B cell (primary cell): ENCODE results near the gene MFGE8. TPM values are rescaled to one million over a fixed set of nuclear protein-coding genes. Genes with fewer than 3 reads are reported as not detected.

ENCODE experiments used
- ATAC-seq: fragments of 200-7000 bp; cut with Tn5 transposase; one replicate; pipeline ENCODE4 v1.10.0; 2021; ENCODE audit warnings: low read depth, mild to moderate bottlenecking, moderate number of reproducible peaks, moderate library complexity
- CTCF ChIA-PET: fragments of 350-600 bp; sonication (Branson Sonifier 250); formaldehyde crosslinking; loops from one replicate; lab custom pipeline; 2021; ENCODE audit warnings: antibody characterized with exemption, inconsistent platforms; lab: Charles Lee
- POLR2A ChIA-PET: fragments of 350-600 bp; sonication (Branson Sonifier 250); formaldehyde crosslinking; loops from one replicate; lab custom pipeline; 2021; ENCODE audit warnings: antibody characterized with exemption; lab: Charles Lee
- DNase-seq: peaks from one replicate; pipeline ENCODE4 v3.0.0; 2013
- H2AFZ ChIP-seq: 2 replicates; pipeline ENCODE4 v1.6.1; 2012; ENCODE audit warnings: mild to moderate bottlenecking, low read depth, low read length; ENCODE audit not compliant: insufficient read depth, poor library complexity, severe bottlenecking
- H3K27ac ChIP-seq, 2 donors: 1 replicate in 1 of 2; 2 replicates in 1 of 2; pipeline ENCODE4 v1.5.1; 2012 to 2013; ENCODE audit warnings: low read length in 2 of 2, mild to moderate bottlenecking in 2 of 2, moderate library complexity in 1 of 2
- H3K27me3 ChIP-seq, 4 experiments: fragments of 200-600 bp in 1 of 4; sonication (generic) in 1 of 4; replicated peaks in 1 of 4; 1 replicate in 2 of 4; 2 replicates in 2 of 4; pipeline versions ENCODE4 v1.6.1 to v1.7.0; 2013 to 2016; ENCODE audit warnings: low read length in 3 of 4, mild to moderate bottlenecking in 2 of 4, mixed read lengths in 1 of 4, moderate library complexity in 1 of 4; ENCODE audit not compliant: insufficient read depth in 4 of 4, control insufficient read depth in 3 of 4; ENCODE audit errors: control extremely low read depth in 1 of 4
- H3K36me3 ChIP-seq, 2 experiments: replicated peaks in 1 of 2; 1 replicate in 1 of 2; 2 replicates in 1 of 2; pipeline versions ENCODE4 v1.6.1 to v1.7.1; 2013; ENCODE audit warnings: low read length in 1 of 2; ENCODE audit not compliant: insufficient read depth in 2 of 2, control insufficient read depth in 1 of 2; ENCODE audit errors: control extremely low read depth in 1 of 2, extremely low read depth in 1 of 2
- H3K4me1 ChIP-seq, 2 donors: fragments of 200-600 bp in 1 of 2; sonication (generic) in 1 of 2; 1 replicate in 1 of 2; 2 replicates in 1 of 2; pipeline versions ENCODE4 v1.5.1 to v1.6.1; 2013 to 2017; ENCODE audit warnings: low read length in 2 of 2; ENCODE audit not compliant: control insufficient read depth in 2 of 2, insufficient read depth in 2 of 2
- H3K4me2 ChIP-seq: replicated peaks from 2 replicates; pipeline ENCODE3; 2012; ENCODE audit warnings: mild to moderate bottlenecking, low read depth, low read length; ENCODE audit not compliant: poor library complexity, severe bottlenecking
- H3K4me3 ChIP-seq, 5 experiments: fragments of 200-600 bp in 1 of 5; sonication (generic) in 1 of 5; 1 replicate in 3 of 5; 2 replicates in 2 of 5; pipeline versions ENCODE4 v1.5.1 to v1.7.0; 2011 to 2016; ENCODE audit warnings: low read length in 4 of 5, mild to moderate bottlenecking in 4 of 5, low read depth in 2 of 5, control low read depth in 1 of 5, moderate library complexity in 1 of 5; ENCODE audit not compliant: insufficient read depth in 1 of 5; ENCODE audit errors: control extremely low read depth in 1 of 5, extremely low read depth in 1 of 5
- H3K79me2 ChIP-seq: fragments of 200-600 bp; sonication (generic); one replicate; pipeline ENCODE4 v1.6.0; 2016; ENCODE audit warnings: low read length; ENCODE audit not compliant: control insufficient read depth, insufficient read depth
- H3K9ac ChIP-seq: fragments of 200-600 bp; sonication (generic); 2 replicates; pipeline ENCODE4 v1.6.1; 2017; ENCODE audit warnings: mild to moderate bottlenecking, low read length, moderate library complexity
- H3K9me3 ChIP-seq, 3 donors: one replicate each; pipeline versions ENCODE4 v1.6.1 to v1.7.1; 2013; ENCODE audit warnings: low read length in 2 of 3; ENCODE audit not compliant: control insufficient read depth in 2 of 3, insufficient read depth in 1 of 3; ENCODE audit errors: control extremely low read depth in 1 of 3
- H4K20me1 ChIP-seq: 2 replicates; pipeline ENCODE4 v1.6.0; 2012; ENCODE audit warnings: mild to moderate bottlenecking, low read length; ENCODE audit not compliant: insufficient read depth, control insufficient read depth, poor library complexity, severe bottlenecking
- H3K27ac Mint-ChIP-seq: one replicate; pipeline ENCODE4 v1.8.0; 2021; ENCODE audit warnings: mixed read lengths
- H3K27me3 Mint-ChIP-seq: one replicate; pipeline ENCODE4 v1.8.0; 2021; ENCODE audit warnings: mixed read lengths
- H3K4me1 Mint-ChIP-seq: one replicate; pipeline ENCODE4 v1.8.0; 2021; ENCODE audit warnings: mixed read lengths
- H3K4me3 Mint-ChIP-seq: one replicate; pipeline ENCODE4 v1.8.0; 2021; ENCODE audit warnings: mixed read lengths
- H3K9me3 Mint-ChIP-seq: one replicate; pipeline ENCODE4 v1.8.0; 2022; ENCODE audit warnings: mixed read lengths; ENCODE audit not compliant: insufficient read depth
- EZH2 ChIP-seq: IDR thresholded peaks from 2 replicates; pipeline ENCODE4 v1.6.1; 2012; ENCODE audit warnings: borderline replicate concordance, low read depth, mild to moderate bottlenecking, moderate library complexity, low read length; ENCODE audit not compliant: insufficient read depth, poor library complexity, severe bottlenecking
- WGBS: methylation state at CpG from one replicate; pipeline ENCODE4 v1.1.5; 2013; ENCODE audit warnings: missing lambda C conversion rate; ENCODE audit not compliant: insufficient coverage; 5-methylcytosine and 5-hydroxymethylcytosine counted together
- intact Hi-C: fragments of 100-400 bp; cut with micrococcal nuclease; formaldehyde crosslinking; loops from one replicate; pipeline ENCODE4 v1.10.0; 2022
- polyA plus RNA-seq: library from polyadenylated mRNA; depleted of rRNA; stranded (reverse); fragments of >200 nt; gene quantifications from 2 replicates; pipeline ENCODE4 v1.2.3, GENCODE V29; 2012
- total RNA-seq, 2 donors: library from RNA; stranded (reverse); fragments of 120-200 nt in 1 of 2; gene quantifications; 1 replicate in 1 of 2; 2 replicates in 1 of 2; pipeline versions ENCODE4 v1.2.3 to v1.2.4, GENCODE V29; 2013 to 2022
- TF ChIP-seq, protein P1 (sequence below): fragments of 200-600 bp; IDR thresholded peaks from one replicate; pipeline ENCODE4 v1.8.0; 2022; ENCODE audit warnings: antibody characterized with exemption, mild to moderate bottlenecking

Gene MFGE8
- total and polyA plus RNA-seq, 2 donors (not counting 1 experiment from before 2014, with no cell fraction given): 18.9 to 28.8 TPM

DNA sequence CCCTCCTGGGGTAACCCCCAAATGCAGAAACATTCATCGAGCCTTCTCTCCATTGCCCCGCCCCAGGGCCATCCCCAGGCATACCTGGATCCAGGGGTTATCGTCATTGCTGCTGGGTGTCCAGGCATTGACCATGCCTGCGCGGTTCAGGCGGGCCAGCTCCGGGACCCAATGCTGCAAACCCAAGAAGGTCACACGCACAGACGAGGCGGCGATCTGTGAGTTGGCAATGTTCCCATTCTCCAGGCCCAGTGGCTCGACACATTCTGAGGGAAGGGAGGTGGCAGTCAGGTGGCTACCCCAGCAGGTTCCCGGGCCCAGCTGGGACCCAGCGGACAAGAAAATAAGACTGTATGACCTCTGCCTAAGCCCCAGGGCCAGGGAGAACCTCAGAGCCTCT is 6.1 kb downstream of the MFGE8 start:
- CTCF ChIA-PET: interaction anchor here (1.8 to 6.3 kb wide), 3 partner anchors 11 to 265 kb away, joined by 4 to 44 read pairs (median 20); partner anchors contain the start of gene HAPLN3
- H3K27me3 Mint-ChIP-seq: no peaks in the 10 kb centered on the region

DNA sequence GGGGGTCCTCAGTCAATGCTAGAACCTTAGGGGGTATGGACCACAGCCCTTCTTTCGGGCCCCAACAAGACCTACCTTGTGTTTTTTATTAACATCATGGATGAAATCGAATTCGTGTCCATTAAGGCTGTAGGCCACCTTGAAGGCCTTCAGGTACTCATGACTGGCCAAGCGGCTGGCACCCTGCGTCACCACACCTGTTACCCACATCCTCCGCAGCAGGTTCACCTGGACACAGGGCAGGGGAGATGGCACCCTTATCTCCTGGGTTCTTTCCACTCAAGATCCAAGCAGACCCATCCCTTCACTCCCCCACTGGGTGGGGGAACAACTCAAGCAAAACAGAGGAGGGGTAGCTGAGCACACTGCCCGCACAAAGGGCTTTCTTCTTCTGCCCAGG is 6.6 kb downstream of the MFGE8 start:
- Histone ChIP-seq H4K20me1 (no peaks in the 10 kb centered on the region), H3K4me3 (no peak overlapping the region), H3K9ac (no peak overlapping the region), H3K4me2 (no peak overlapping the region), H3K79me2 (no peaks in the 10 kb centered on the region), H3K27ac (no peak overlapping the region), H3K9me3 (no peaks in the 10 kb centered on the region), H3K36me3 (no peaks in the 10 kb centered on the region), H3K27me3 (no peaks in the 10 kb centered on the region), H2AFZ (no peak overlapping the region), H3K4me1 (peaks cover 3 to 8% of the 10 kb centered on the region in 2 donors)
- TF ChIP-seq, protein P1, sequence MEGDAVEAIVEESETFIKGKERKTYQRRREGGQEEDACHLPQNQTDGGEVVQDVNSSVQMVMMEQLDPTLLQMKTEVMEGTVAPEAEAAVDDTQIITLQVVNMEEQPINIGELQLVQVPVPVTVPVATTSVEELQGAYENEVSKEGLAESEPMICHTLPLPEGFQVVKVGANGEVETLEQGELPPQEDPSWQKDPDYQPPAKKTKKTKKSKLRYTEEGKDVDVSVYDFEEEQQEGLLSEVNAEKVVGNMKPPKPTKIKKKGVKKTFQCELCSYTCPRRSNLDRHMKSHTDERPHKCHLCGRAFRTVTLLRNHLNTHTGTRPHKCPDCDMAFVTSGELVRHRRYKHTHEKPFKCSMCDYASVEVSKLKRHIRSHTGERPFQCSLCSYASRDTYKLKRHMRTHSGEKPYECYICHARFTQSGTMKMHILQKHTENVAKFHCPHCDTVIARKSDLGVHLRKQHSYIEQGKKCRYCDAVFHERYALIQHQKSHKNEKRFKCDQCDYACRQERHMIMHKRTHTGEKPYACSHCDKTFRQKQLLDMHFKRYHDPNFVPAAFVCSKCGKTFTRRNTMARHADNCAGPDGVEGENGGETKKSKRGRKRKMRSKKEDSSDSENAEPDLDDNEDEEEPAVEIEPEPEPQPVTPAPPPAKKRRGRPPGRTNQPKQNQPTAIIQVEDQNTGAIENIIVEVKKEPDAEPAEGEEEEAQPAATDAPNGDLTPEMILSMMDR: no peak
- intact Hi-C loops: no loop called here
- ATAC-seq (no peak), DNase-seq (no peak)
- 98% methylated on average over 7 of the region's 7 CpGs for WGBS
- no peak overlapping the region for H3K27ac Mint-ChIP-seq
- H3K4me1 Mint-ChIP-seq: peaks cover 19% of the 10 kb centered on the region
- H3K4me3 Mint-ChIP-seq: no peak overlapping the region
- H3K9me3 Mint-ChIP-seq: no peaks in the 10 kb centered on the region
- CTCF ChIA-PET: interaction anchor here (0.5 to 6.3 kb wide), 4 partner anchors 12 to 265 kb away, joined by 3 to 44 read pairs (median 12); partner anchors contain the start of gene HAPLN3
- H3K27me3 Mint-ChIP-seq: no peaks in the 10 kb centered on the region
- POLR2A ChIA-PET: no interaction called here

More for the DNA sequence above, 6.1 kb downstream of the MFGE8 start:
- WGBS: 89% methylated on average over 14 of the region's 14 CpGs
- POLR2A ChIA-PET: no interaction called here
- Histone ChIP-seq H3K9ac (no peak overlapping the region), H3K79me2 (no peaks in the 10 kb centered on the region), H3K27ac (no peak overlapping the region), H3K27me3 (no peaks in the 10 kb centered on the region), H3K4me1 (peaks cover 3 to 8% of the 10 kb centered on the region in 2 donors), H4K20me1 (no peaks in the 10 kb centered on the region), H3K9me3 (no peaks in the 10 kb centered on the region), H3K36me3 (no peaks in the 10 kb centered on the region), H2AFZ (no peak overlapping the region), H3K4me2 (no peak overlapping the region), H3K4me3 (no peak overlapping the region)
- Mint-ChIP-seq H3K4me1 (peaks cover 21% of the 10 kb centered on the region), H3K9me3 (no peaks in the 10 kb centered on the region), H3K4me3 (no peak overlapping the region), H3K27ac (no peak overlapping the region)
- ATAC-seq (no peak), DNase-seq (no peak)
- TF ChIP-seq, protein P1: no peak
- TF ChIP-seq EZH2: no peak
- intact Hi-C loops: no loop called here
